HG03064 (cell line): ENCODE results near the gene AKAIN1.

Experiments
- ATAC-seq: cut with Tn5 transposase; IDR thresholded peaks from one replicate; pipeline ENCODE4 v1.9.1; 2021; ENCODE audit warnings: low read depth; ENCODE audit not compliant: unreplicated experiment

AKAIN1 gene

GRCh38 chr18:5197032-5197434 is at the start of gene AKAIN1:
TSS of gene AKAIN1 (minus strand) at chr18:5197257. CDS start at chr18:5197053, 204 bp downstream.
- no peak for ATAC-seq

- no peak for ATAC-seq
Observed at GRCh38 chr18:5244941-5245340, 47.9 kb upstream of the AKAIN1 start.

GRCh38 chr18:5239447-5239846 is 42.4 kb upstream of the AKAIN1 start:
- ATAC-seq = no peak

GRCh38 chr18:5238371-5238976 is 41.4 kb upstream of the AKAIN1 start:
- ATAC-seq = peak; percentile 38

- ATAC-seq = peak; percentile 92
Observed at GRCh38 chr18:5237723-5238370, 40.8 kb upstream of the AKAIN1 start.

- ATAC-seq = peak; percentile 42
Observed at GRCh38 chr18:5237083-5237722, 40.1 kb upstream of the AKAIN1 start.

GRCh38 chr18:5214583-5215351 is 17.7 kb upstream of the AKAIN1 start:
- no peak for ATAC-seq

GRCh38 chr18:5207471-5208150 is 10.6 kb upstream of the AKAIN1 start:
- no peak for ATAC-seq

- no peak for ATAC-seq
Observed at GRCh38 chr18:5198311-5198710, 1.3 kb upstream of the AKAIN1 start.

GRCh38 chr18:5197461-5197860 is 404 bp upstream of the AKAIN1 start:
- ATAC-seq = no peak

GRCh38 chr18:5196253-5197031 is 615 bp downstream of the AKAIN1 start:
- ATAC-seq = no peak

- ATAC-seq = no peak
Observed at GRCh38 chr18:5195656-5196055, 1.4 kb downstream of the AKAIN1 start.

- no peak for ATAC-seq
Observed at GRCh38 chr18:5180254-5180653, 16.8 kb downstream of the AKAIN1 start.

GRCh38 chr18:5178519-5178918 is 18.5 kb downstream of the AKAIN1 start:
- no peak for ATAC-seq

GRCh38 chr18:5175378-5175777 is 21.7 kb downstream of the AKAIN1 start:
- no peak for ATAC-seq

- ATAC-seq = no peak
Observed at GRCh38 chr18:5173646-5174045, 23.4 kb downstream of the AKAIN1 start.

GRCh38 chr18:5173236-5173635 is 23.8 kb downstream of the AKAIN1 start:
- no peak for ATAC-seq

GRCh38 chr18:5167831-5168230 is 29.2 kb downstream of the AKAIN1 start:
- no peak for ATAC-seq

GRCh38 chr18:5166606-5167280 is 30.3 kb downstream of the AKAIN1 start:
- no peak for ATAC-seq
